Activated naive CD8-positive, alpha-beta T cell treated with anti-CD3 and anti-CD28 coated beads for 36 hours (primary cell): ENCODE data around the gene SPC25. TPM values are rescaled to one million over a fixed set of nuclear protein-coding genes. Genes with fewer than 3 reads are reported as not detected.

Experiments
- DNase-seq: peaks from one replicate; pipeline ENCODE4 v3.0.0; 2021
- H3K27ac Mint-ChIP-seq: one replicate; pipeline ENCODE4 v1.8.0; 2022; ENCODE audit warnings: mild to moderate bottlenecking, moderate library complexity, mixed read lengths
- H3K27me3 Mint-ChIP-seq: one replicate; pipeline ENCODE4 v1.8.0; 2022; ENCODE audit warnings: mild to moderate bottlenecking, mixed read lengths
- H3K36me3 Mint-ChIP-seq: one replicate; pipeline ENCODE4 v1.8.0; 2021; ENCODE audit warnings: mild to moderate bottlenecking, mixed read lengths
- H3K4me1 Mint-ChIP-seq: one replicate; pipeline ENCODE4 v1.8.0; 2021; ENCODE audit warnings: mixed read lengths
- H3K4me3 Mint-ChIP-seq: one replicate; pipeline ENCODE4 v1.8.0; 2022; ENCODE audit warnings: mild to moderate bottlenecking, moderate library complexity, mixed read lengths
- H3K9me3 Mint-ChIP-seq: one replicate; pipeline ENCODE4 v1.8.0; 2022; ENCODE audit warnings: mixed read lengths
- total RNA-seq, 2 experiments: library from RNA; stranded (reverse); gene quantifications; one replicate each; pipeline ENCODE4 v1.2.3, GENCODE V29; 2021

Gene SPC25
- total RNA-seq, 2 experiments from 2014 or later = 33.7 to 37.1 TPM

- H3K4me1 Mint-ChIP-seq = no peaks in the 10 kb centered on the region
- H3K9me3 Mint-ChIP-seq = no peaks in the 10 kb centered on the region
- no peak overlapping the region for H3K27ac Mint-ChIP-seq
- DNase-seq = no peak
- H3K36me3 Mint-ChIP-seq = no peaks in the 10 kb centered on the region
- H3K4me3 Mint-ChIP-seq = no peak overlapping the region
- no peaks in the 10 kb centered on the region for H3K27me3 Mint-ChIP-seq
Measured at GRCh38 chr2:168835969-168836368, 54.3 kb downstream of the SPC25 start.

- no peaks in the 10 kb centered on the region for H3K4me1 Mint-ChIP-seq
- H3K36me3 Mint-ChIP-seq = no peaks in the 10 kb centered on the region
- H3K9me3 Mint-ChIP-seq = no peaks in the 10 kb centered on the region
- DNase-seq = no peak
- H3K27me3 Mint-ChIP-seq = no peaks in the 10 kb centered on the region
- no peak overlapping the region for H3K4me3 Mint-ChIP-seq
- no peak overlapping the region for H3K27ac Mint-ChIP-seq
Measured at GRCh38 chr2:168831662-168832061, 58.6 kb downstream of the SPC25 start.

- no peak for DNase-seq
- Mint-ChIP-seq H3K4me1 (no peaks in the 10 kb centered on the region), H3K4me3 (no peak overlapping the region), H3K27me3 (no peaks in the 10 kb centered on the region), H3K36me3 (no peaks in the 10 kb centered on the region), H3K27ac (no peak overlapping the region), H3K9me3 (no peaks in the 10 kb centered on the region)
Measured at GRCh38 chr2:168830958-168831357, 59.3 kb downstream of the SPC25 start.

GRCh38 chr2:168825126-168825525, 65.1 kb downstream of the SPC25 start:
- Mint-ChIP-seq H3K4me3 (no peak overlapping the region), H3K27ac (no peak overlapping the region), H3K4me1 (no peaks in the 10 kb centered on the region), H3K36me3 (no peaks in the 10 kb centered on the region), H3K9me3 (no peaks in the 10 kb centered on the region), H3K27me3 (peaks cover 4% of the 10 kb centered on the region)
- no peak for DNase-seq

GRCh38 chr2:168821992-168822391, 68.2 kb downstream of the SPC25 start:
- Mint-ChIP-seq H3K4me1 (no peaks in the 10 kb centered on the region), H3K27me3 (peaks cover 4% of the 10 kb centered on the region), H3K9me3 (no peaks in the 10 kb centered on the region), H3K4me3 (no peak overlapping the region), H3K27ac (no peak overlapping the region), H3K36me3 (no peaks in the 10 kb centered on the region)
- no peak for DNase-seq

GRCh38 chr2:168821577-168821976, 68.7 kb downstream of the SPC25 start:
- Mint-ChIP-seq H3K27ac (no peak overlapping the region), H3K27me3 (peaks cover 4% of the 10 kb centered on the region), H3K36me3 (no peaks in the 10 kb centered on the region), H3K4me3 (no peak overlapping the region), H3K4me1 (no peaks in the 10 kb centered on the region), H3K9me3 (no peaks in the 10 kb centered on the region)
- DNase-seq = no peak

Other genes starting within 250 kb of the SPC25 start
- not detected for gene NOSTRIN, start 87.8 kb downstream of the SPC25 start, total RNA-seq
- not detected for gene G6PC2, start 10.9 kb upstream of the SPC25 start, total RNA-seq
- gene ABCB11, start 140.9 kb upstream of the SPC25 start, total RNA-seq = not detected
- gene DHRS9, start 179.1 kb upstream of the SPC25 start, total RNA-seq = not detected